Endothelial cell of umbilical vein (primary cell): Measurements from ENCODE around the gene HUS1.

Experiments
- EZH2 ChIP-seq: IDR thresholded peaks from 2 replicates; pipeline ENCODE4 v1.6.1; 2012; ENCODE audit warnings: borderline replicate concordance, low read depth, mild to moderate bottlenecking, moderate library complexity, low read length, inconsistent platforms; ENCODE audit not compliant: severe bottlenecking
- FOS ChIP-seq: IDR thresholded peaks from 2 replicates; pipeline ENCODE4 v1.6.1; 2011; ENCODE audit warnings: mild to moderate bottlenecking, low read length, moderate library complexity, borderline replicate concordance; ENCODE audit not compliant: insufficient read depth
- GATA2 ChIP-seq: IDR thresholded peaks from 2 replicates; pipeline ENCODE4 v1.7.0; 2011; ENCODE audit warnings: low read depth, mild to moderate bottlenecking, moderate library complexity, mixed read lengths, low read length; ENCODE audit not compliant: insufficient read length, insufficient read depth
- JUN ChIP-seq: IDR thresholded peaks from 2 replicates; pipeline ENCODE4 v1.6.1; 2011; ENCODE audit warnings: borderline replicate concordance, low read depth; ENCODE audit not compliant: insufficient read length, insufficient read depth
- POLR2A ChIP-seq: IDR thresholded peaks from 2 replicates; pipeline ENCODE4 v1.6.1; 2012; ENCODE audit warnings: low read depth, mild to moderate bottlenecking, control low read depth, low read length
- POLR2AphosphoS5 ChIP-seq: IDR thresholded peaks from 2 replicates; pipeline ENCODE4 v1.6.1; 2012; ENCODE audit warnings: low read depth, mild to moderate bottlenecking, control low read depth, low read length, moderate library complexity; ENCODE audit not compliant: insufficient read depth
- TF ChIP-seq, protein P1 (sequence below), 2 donors: IDR thresholded peaks; 1 replicate in 1 of 2; 2 replicates in 1 of 2; pipeline ENCODE4 v1.5.1; 2011; ENCODE audit warnings: low read length in 2 of 2, mild to moderate bottlenecking in 2 of 2, moderate library complexity in 2 of 2, control low read depth in 1 of 2, inconsistent platforms in 1 of 2, low read depth in 1 of 2; ENCODE audit not compliant: insufficient read depth in 1 of 2; ENCODE audit errors: extremely low read depth in 1 of 2
- TF ChIP-seq, protein P2 (sequence below): IDR thresholded peaks from 2 replicates; pipeline ENCODE4 v1.6.1; 2011; ENCODE audit not compliant: insufficient read depth, insufficient read length

- TF ChIP-seq, protein P1, sequence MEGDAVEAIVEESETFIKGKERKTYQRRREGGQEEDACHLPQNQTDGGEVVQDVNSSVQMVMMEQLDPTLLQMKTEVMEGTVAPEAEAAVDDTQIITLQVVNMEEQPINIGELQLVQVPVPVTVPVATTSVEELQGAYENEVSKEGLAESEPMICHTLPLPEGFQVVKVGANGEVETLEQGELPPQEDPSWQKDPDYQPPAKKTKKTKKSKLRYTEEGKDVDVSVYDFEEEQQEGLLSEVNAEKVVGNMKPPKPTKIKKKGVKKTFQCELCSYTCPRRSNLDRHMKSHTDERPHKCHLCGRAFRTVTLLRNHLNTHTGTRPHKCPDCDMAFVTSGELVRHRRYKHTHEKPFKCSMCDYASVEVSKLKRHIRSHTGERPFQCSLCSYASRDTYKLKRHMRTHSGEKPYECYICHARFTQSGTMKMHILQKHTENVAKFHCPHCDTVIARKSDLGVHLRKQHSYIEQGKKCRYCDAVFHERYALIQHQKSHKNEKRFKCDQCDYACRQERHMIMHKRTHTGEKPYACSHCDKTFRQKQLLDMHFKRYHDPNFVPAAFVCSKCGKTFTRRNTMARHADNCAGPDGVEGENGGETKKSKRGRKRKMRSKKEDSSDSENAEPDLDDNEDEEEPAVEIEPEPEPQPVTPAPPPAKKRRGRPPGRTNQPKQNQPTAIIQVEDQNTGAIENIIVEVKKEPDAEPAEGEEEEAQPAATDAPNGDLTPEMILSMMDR (IDR thresholded peaks at IDR 0.05; ENCODE audit: extremely low read depth in 1 of 2, insufficient read depth in 1 of 2, low read depth in 1 of 2, low read length in 2 of 2) = no peak
- TF ChIP-seq POLR2AphosphoS5 (no peak), POLR2A (no peak), JUN (no peak), EZH2 (no peak), FOS (no peak), GATA2 (no peak)
- TF ChIP-seq, protein P2, sequence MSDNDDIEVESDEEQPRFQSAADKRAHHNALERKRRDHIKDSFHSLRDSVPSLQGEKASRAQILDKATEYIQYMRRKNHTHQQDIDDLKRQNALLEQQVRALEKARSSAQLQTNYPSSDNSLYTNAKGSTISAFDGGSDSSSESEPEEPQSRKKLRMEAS = no peak
These were observed 47.4 kb downstream of the HUS1 start for GRCh38 chr7:47932016-47932415.
